ENCODE measurements around the gene KLHDC4.

The KLHDC4 gene

DNA sequence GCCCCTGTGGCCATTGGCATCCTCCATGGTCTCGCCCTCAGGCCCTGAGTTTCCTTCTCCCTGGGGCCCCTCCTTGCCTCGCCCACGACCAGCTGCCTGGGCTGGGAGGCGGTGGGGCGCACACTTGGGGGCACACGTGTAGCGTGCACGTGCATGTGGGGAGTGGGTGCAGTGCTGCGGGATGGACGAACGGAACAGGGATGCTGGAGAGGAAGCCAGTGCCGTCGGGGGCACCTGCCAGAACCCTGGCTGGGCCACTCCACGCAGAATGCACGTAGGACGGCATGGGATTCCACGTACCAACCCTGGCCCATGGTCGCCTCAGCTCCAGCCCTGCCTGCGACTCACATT lies 80.4 kb downstream of the KLHDC4 start:
- no peak overlapping the region for H2AFZ ChIP-seq (ENCODE audit: low read depth, low read length)
- no peaks in the 10 kb centered on the region for H3K4me1 ChIP-seq (ENCODE audit: insufficient read depth, low read length)
- no peak for ATAC-seq (ENCODE audit: insufficient read depth, low read depth)
- H4K20me1 ChIP-seq (ENCODE audit: insufficient read depth, low read length), result no peaks in the 10 kb centered on the region; the same call in none of the 2 replicates
- no peaks in the 10 kb centered on the region for H3K27me3 ChIP-seq (ENCODE audit: insufficient read depth, low read length, poor library complexity)
- no peak overlapping the region for H3K9ac ChIP-seq (ENCODE audit: low read depth, low read length)
- no peak overlapping the region for H3K4me2 ChIP-seq (ENCODE audit: insufficient read depth, low read length)
- H3K27ac ChIP-seq (ENCODE audit: low read length), result no peak overlapping the region
- TF ChIP-seq, protein P1, sequence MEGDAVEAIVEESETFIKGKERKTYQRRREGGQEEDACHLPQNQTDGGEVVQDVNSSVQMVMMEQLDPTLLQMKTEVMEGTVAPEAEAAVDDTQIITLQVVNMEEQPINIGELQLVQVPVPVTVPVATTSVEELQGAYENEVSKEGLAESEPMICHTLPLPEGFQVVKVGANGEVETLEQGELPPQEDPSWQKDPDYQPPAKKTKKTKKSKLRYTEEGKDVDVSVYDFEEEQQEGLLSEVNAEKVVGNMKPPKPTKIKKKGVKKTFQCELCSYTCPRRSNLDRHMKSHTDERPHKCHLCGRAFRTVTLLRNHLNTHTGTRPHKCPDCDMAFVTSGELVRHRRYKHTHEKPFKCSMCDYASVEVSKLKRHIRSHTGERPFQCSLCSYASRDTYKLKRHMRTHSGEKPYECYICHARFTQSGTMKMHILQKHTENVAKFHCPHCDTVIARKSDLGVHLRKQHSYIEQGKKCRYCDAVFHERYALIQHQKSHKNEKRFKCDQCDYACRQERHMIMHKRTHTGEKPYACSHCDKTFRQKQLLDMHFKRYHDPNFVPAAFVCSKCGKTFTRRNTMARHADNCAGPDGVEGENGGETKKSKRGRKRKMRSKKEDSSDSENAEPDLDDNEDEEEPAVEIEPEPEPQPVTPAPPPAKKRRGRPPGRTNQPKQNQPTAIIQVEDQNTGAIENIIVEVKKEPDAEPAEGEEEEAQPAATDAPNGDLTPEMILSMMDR (IDR thresholded peaks at IDR 0.05; ENCODE audit: borderline replicate concordance, extremely low read depth, low read length, poor library complexity, severe bottlenecking), result no peak
- no peak for TF ChIP-seq EZH2 (IDR thresholded peaks at IDR 0.05; ENCODE audit: borderline replicate concordance, low read depth, low read length, severe bottlenecking)
- no peak for DNase-seq
- no peaks in the 10 kb centered on the region for H3K36me3 ChIP-seq (ENCODE audit: insufficient read depth, low read length)
- H3K9me3 ChIP-seq (ENCODE audit: insufficient read depth, low read length, severe bottlenecking), result no peaks in the 10 kb centered on the region
- no peak overlapping the region for H3K4me3 ChIP-seq (ENCODE audit: low read depth in 1 of 2, low read length in 2 of 2)
- H3K79me2 ChIP-seq (ENCODE audit: insufficient read depth, low read length), result no peaks in the 10 kb centered on the region

GRCh38 chr16:87684711-87685404 lies 80.9 kb downstream of the KLHDC4 start:
- H3K79me2 ChIP-seq (ENCODE audit: insufficient read depth, low read length), result no peaks in the 10 kb centered on the region

DNA sequence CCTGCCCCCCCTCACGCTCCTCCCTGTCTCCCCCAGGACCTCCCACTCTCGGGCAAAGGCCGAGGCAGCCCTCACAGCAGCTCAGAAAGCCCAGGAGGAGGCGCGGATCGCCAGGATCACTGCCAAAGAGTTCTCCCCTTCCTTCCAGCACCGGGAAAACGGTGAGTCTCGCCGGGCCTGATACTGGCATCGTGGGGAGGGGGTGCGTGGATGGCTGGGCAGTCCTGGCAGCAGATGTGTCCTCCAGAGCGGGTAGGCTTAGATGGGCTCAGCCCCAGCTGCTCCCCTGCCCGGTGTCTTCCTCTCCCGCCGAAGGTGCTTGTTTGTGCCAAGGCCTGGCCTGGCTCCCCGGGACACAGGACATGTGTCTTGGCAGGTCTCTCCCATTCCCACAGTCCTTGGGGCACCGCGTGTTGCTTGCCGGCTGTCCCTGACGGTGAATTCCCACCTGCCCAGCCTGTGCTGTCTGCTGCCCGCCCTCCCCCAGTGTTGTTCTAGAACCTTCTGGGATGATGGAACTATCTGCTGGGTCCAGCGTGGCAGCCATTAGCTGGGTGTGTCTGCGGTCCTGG lies 81.6 kb downstream of the KLHDC4 start:
- Histone ChIP-seq H3K9ac (ENCODE audit: low read depth, low read length) (no peak overlapping the region), H2AFZ (ENCODE audit: low read depth, low read length) (no peak overlapping the region), H4K20me1 (ENCODE audit: insufficient read depth, low read length) (no peaks in the 10 kb centered on the region; the same call in none of the 2 replicates), H3K4me2 (ENCODE audit: insufficient read depth, low read length) (no peak overlapping the region), H3K36me3 (ENCODE audit: insufficient read depth, low read length) (no peaks in the 10 kb centered on the region), H3K4me1 (ENCODE audit: insufficient read depth, low read length) (no peaks in the 10 kb centered on the region), H3K27ac (ENCODE audit: low read length) (no peak overlapping the region), H3K4me3 (ENCODE audit: low read depth in 1 of 2, low read length in 2 of 2) (no peak overlapping the region), H3K79me2 (ENCODE audit: insufficient read depth, low read length) (no peaks in the 10 kb centered on the region), H3K27me3 (ENCODE audit: insufficient read depth, low read length, poor library complexity) (no peaks in the 10 kb centered on the region), H3K9me3 (ENCODE audit: insufficient read depth, low read length, severe bottlenecking) (no peaks in the 10 kb centered on the region)
- DNase-seq (no peak), ATAC-seq (ENCODE audit: insufficient read depth, low read depth) (no peak)
- TF ChIP-seq, protein P1 (IDR thresholded peaks at IDR 0.05; ENCODE audit: borderline replicate concordance, extremely low read depth, low read length, poor library complexity, severe bottlenecking), result no peak
- TF ChIP-seq EZH2 (IDR thresholded peaks at IDR 0.05; ENCODE audit: borderline replicate concordance, low read depth, low read length, severe bottlenecking), result no peak

More at GRCh38 chr16:87684711-87685404, 80.9 kb downstream of the KLHDC4 start:
- TF ChIP-seq, protein P1 (IDR thresholded peaks at IDR 0.05; ENCODE audit: borderline replicate concordance, extremely low read depth, low read length, poor library complexity, severe bottlenecking), result no peak
- no peak for TF ChIP-seq EZH2 (IDR thresholded peaks at IDR 0.05; ENCODE audit: borderline replicate concordance, low read depth, low read length, severe bottlenecking)
- H3K4me2 ChIP-seq (ENCODE audit: insufficient read depth, low read length), result no peak overlapping the region
- H3K9me3 ChIP-seq (ENCODE audit: insufficient read depth, low read length, severe bottlenecking), result no peaks in the 10 kb centered on the region
- H3K9ac ChIP-seq (ENCODE audit: low read depth, low read length), result no peak overlapping the region
- no peak overlapping the region for H2AFZ ChIP-seq (ENCODE audit: low read depth, low read length)
- H3K27ac ChIP-seq (ENCODE audit: low read length), result no peak overlapping the region
- no peak for DNase-seq
- no peak overlapping the region for H3K4me3 ChIP-seq (ENCODE audit: low read depth in 1 of 2, low read length in 2 of 2)
- H4K20me1 ChIP-seq (ENCODE audit: insufficient read depth, low read length), result no peaks in the 10 kb centered on the region; the same call in none of the 2 replicates
- ATAC-seq (ENCODE audit: insufficient read depth, low read depth), result no peak
- no peaks in the 10 kb centered on the region for H3K4me1 ChIP-seq (ENCODE audit: insufficient read depth, low read length)
- H3K27me3 ChIP-seq (ENCODE audit: insufficient read depth, low read length, poor library complexity), result no peaks in the 10 kb centered on the region
- no peaks in the 10 kb centered on the region for H3K36me3 ChIP-seq (ENCODE audit: insufficient read depth, low read length)

Measured in DND-41 (cell line).